Measurements from ENCODE around the gene SPRR2E.
"Not testable (repeated sequence)": the region's sequence is repeated elsewhere in the genome, so short reads cannot be mapped to it uniquely, and the experiment has no call there.

DNA sequence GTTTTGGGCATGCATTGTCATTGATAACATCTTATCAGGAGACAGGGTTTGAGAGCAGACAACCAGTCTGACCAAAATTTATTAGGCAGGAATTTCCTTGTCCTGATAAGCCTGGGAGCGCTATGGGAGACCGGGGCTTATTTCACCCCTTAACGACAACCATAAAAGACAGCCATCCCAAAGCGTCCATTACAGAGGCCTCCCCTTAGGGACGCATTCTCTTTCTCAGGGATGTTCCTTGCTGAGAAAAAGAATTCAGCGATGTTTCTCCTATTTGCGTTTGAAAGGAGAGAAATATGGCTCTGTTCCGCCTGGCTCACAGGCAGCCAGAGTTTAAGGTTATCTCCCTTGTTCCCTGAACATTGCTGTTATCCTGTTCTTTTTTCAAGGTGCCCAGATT, 29.5 kb upstream of the SPRR2E start:
- TF ChIP-seq LEF1 (IDR thresholded peaks at IDR 0.05; ENCODE audit: borderline replicate concordance); BHLHE40 (IDR thresholded peaks at IDR 0.05; ENCODE audit: borderline replicate concordance); TARDBP (IDR thresholded peaks at IDR 0.05); FOXM1 (IDR thresholded peaks at IDR 0.05; ENCODE audit: borderline replicate concordance); FOXK2 (IDR thresholded peaks at IDR 0.05): not testable (repeated sequence)
- TF ChIP-seq, protein P1, sequence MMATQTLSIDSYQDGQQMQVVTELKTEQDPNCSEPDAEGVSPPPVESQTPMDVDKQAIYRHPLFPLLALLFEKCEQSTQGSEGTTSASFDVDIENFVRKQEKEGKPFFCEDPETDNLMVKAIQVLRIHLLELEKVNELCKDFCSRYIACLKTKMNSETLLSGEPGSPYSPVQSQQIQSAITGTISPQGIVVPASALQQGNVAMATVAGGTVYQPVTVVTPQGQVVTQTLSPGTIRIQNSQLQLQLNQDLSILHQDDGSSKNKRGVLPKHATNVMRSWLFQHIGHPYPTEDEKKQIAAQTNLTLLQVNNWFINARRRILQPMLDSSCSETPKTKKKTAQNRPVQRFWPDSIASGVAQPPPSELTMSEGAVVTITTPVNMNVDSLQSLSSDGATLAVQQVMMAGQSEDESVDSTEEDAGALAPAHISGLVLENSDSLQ (IDR thresholded peaks at IDR 0.05) = not testable (repeated sequence)
